ENCODE measurements around the gene NTRK1.

DNA sequence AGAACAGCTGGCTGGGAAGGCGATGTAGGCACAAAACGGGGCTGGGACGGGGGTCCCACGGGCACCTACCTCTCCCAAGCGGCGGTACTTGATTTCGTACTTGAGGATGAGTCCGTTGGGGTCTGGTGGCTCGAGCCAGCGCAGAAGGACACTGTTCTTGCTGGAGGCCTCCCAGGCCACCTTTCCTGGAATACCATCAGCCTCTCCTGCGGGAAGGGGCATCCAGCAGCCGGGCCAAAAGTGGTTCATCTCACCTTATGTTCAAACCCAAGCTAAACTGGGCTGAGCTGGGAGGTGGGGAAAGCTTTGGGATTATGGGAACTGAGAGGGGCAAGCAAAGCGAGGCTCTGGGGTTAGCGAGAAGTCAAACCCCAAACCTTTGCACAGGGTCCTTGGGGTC lies 16.0 kb upstream of the NTRK1 start:
- TF ChIP-seq, protein P1, sequence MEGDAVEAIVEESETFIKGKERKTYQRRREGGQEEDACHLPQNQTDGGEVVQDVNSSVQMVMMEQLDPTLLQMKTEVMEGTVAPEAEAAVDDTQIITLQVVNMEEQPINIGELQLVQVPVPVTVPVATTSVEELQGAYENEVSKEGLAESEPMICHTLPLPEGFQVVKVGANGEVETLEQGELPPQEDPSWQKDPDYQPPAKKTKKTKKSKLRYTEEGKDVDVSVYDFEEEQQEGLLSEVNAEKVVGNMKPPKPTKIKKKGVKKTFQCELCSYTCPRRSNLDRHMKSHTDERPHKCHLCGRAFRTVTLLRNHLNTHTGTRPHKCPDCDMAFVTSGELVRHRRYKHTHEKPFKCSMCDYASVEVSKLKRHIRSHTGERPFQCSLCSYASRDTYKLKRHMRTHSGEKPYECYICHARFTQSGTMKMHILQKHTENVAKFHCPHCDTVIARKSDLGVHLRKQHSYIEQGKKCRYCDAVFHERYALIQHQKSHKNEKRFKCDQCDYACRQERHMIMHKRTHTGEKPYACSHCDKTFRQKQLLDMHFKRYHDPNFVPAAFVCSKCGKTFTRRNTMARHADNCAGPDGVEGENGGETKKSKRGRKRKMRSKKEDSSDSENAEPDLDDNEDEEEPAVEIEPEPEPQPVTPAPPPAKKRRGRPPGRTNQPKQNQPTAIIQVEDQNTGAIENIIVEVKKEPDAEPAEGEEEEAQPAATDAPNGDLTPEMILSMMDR (IDR thresholded peaks at IDR 0.05; ENCODE audit: low read length), result no peak
- no peak for TF ChIP-seq EZH2 (IDR thresholded peaks at IDR 0.05; ENCODE audit: borderline replicate concordance, low read length)
